Measurements from ENCODE around the gene EHMT1.

The EHMT1 gene

GRCh38 chr9:137727716-137728115 is 108.9 kb downstream of the EHMT1 start:
- ChIA-PET CTCF (no interaction called here), POLR2A (no interaction called here)
- no peak for DNase-seq (ENCODE audit: extremely low spot score)
- no peak for TF ChIP-seq ZNF384 (IDR thresholded peaks at IDR 0.05)
- no peak for TF ChIP-seq CTBP1 (IDR thresholded peaks at IDR 0.05; ENCODE audit: borderline replicate concordance)
- no peak for TF ChIP-seq SUZ12 (IDR thresholded peaks at IDR 0.05)
- TF ChIP-seq FOXM1 (IDR thresholded peaks at IDR 0.05; ENCODE audit: borderline replicate concordance) = no peak
- TF ChIP-seq SP1 (IDR thresholded peaks at IDR 0.05) = no peak
- TF ChIP-seq L3MBTL2 (conservative IDR thresholded peaks at IDR 0.05) = no peak
- TF ChIP-seq ELF4 (IDR thresholded peaks at IDR 0.05) = no peak
- TF ChIP-seq BHLHE40 (IDR thresholded peaks at IDR 0.05; ENCODE audit: borderline replicate concordance) = no peak
- no peak for TF ChIP-seq HDGF (IDR thresholded peaks at IDR 0.05; ENCODE audit: borderline replicate concordance)
- TF ChIP-seq FOXK2 (IDR thresholded peaks at IDR 0.05) = no peak
- TF ChIP-seq NFRKB (IDR thresholded peaks at IDR 0.05) = no peak

DNA sequence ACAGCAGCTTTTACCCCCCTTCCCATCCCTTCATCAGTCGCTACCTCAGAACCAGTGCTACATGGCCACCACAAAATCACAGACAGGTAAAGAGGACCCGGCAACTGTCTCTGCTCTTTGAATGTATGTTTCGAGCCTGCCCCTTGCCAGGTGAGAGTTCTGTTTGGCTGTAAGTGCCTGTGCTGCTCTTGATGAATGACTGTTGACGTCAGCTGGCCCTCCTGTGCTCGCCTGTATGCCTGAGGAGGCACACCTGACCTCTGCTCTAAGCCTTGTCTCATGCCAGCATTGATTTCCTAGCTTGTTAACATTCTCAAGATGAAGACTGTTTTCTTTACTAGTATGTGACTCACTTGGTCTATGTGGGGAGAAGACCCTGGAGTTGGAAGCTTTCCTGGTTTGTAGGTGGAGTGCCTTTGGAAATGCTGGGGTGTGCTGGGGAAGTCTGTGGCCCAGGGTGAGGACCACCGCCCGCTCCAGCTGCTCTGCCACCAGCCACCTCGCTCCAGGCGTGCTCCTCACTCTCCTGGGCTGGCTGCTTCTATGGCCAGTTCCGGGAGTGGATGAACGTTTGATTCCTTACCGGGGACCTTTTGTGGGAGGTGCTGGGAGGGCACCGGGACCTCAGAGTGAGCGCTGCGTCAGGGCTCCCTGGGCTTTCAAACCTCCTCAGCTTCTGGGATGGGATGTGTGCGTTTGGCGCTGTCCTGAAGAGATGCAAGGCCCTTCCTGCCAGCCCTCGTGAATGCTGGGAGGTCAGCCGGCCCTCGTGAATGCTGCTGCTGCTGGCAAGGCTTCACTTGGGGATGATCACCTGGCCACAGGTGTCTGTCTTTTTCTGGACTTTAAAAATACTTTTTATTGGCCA is 109.9 kb downstream of the EHMT1 start:
- DNase-seq (ENCODE audit: extremely low spot score) = no peak
- CTCF ChIA-PET = no interaction called here
- POLR2A ChIA-PET = no interaction called here
- no peak for TF ChIP-seq SP1 (IDR thresholded peaks at IDR 0.05)
- no peak for TF ChIP-seq NFRKB (IDR thresholded peaks at IDR 0.05)
- no peak for TF ChIP-seq ELF4 (IDR thresholded peaks at IDR 0.05)
- TF ChIP-seq ZNF384 (IDR thresholded peaks at IDR 0.05) = no peak
- TF ChIP-seq BHLHE40 (IDR thresholded peaks at IDR 0.05; ENCODE audit: borderline replicate concordance) = no peak
- no peak for TF ChIP-seq TARDBP (IDR thresholded peaks at IDR 0.05)
- no peak for TF ChIP-seq CTBP1 (IDR thresholded peaks at IDR 0.05; ENCODE audit: borderline replicate concordance)
- TF ChIP-seq ARNT (IDR thresholded peaks at IDR 0.05) = no peak
- no peak for TF ChIP-seq PKNOX1 (IDR thresholded peaks at IDR 0.05)
- TF ChIP-seq SUZ12 (IDR thresholded peaks at IDR 0.05) = no peak
- TF ChIP-seq LEF1 (IDR thresholded peaks at IDR 0.05; ENCODE audit: borderline replicate concordance) = no peak
- TF ChIP-seq FOXA1 (IDR thresholded peaks at IDR 0.05) = no peak
- TF ChIP-seq HDGF (IDR thresholded peaks at IDR 0.05; ENCODE audit: borderline replicate concordance) = no peak
- no peak for TF ChIP-seq FOXK2 (IDR thresholded peaks at IDR 0.05)

GRCh38 chr9:137731216-137731946 is 112.6 kb downstream of the EHMT1 start:
- no peak for DNase-seq (ENCODE audit: extremely low spot score)
- POLR2A ChIA-PET = no interaction called here
- TF ChIP-seq ELF4 (IDR thresholded peaks at IDR 0.05) (no peak), SUZ12 (IDR thresholded peaks at IDR 0.05) (no peak), TARDBP (IDR thresholded peaks at IDR 0.05) (no peak), LEF1 (IDR thresholded peaks at IDR 0.05; ENCODE audit: borderline replicate concordance) (no peak), SP1 (IDR thresholded peaks at IDR 0.05) (no peak), ARNT (IDR thresholded peaks at IDR 0.05) (no peak), NFRKB (IDR thresholded peaks at IDR 0.05) (no peak), FOXM1 (IDR thresholded peaks at IDR 0.05; ENCODE audit: borderline replicate concordance) (no peak)
- CTCF ChIA-PET = no interaction called here

DNA sequence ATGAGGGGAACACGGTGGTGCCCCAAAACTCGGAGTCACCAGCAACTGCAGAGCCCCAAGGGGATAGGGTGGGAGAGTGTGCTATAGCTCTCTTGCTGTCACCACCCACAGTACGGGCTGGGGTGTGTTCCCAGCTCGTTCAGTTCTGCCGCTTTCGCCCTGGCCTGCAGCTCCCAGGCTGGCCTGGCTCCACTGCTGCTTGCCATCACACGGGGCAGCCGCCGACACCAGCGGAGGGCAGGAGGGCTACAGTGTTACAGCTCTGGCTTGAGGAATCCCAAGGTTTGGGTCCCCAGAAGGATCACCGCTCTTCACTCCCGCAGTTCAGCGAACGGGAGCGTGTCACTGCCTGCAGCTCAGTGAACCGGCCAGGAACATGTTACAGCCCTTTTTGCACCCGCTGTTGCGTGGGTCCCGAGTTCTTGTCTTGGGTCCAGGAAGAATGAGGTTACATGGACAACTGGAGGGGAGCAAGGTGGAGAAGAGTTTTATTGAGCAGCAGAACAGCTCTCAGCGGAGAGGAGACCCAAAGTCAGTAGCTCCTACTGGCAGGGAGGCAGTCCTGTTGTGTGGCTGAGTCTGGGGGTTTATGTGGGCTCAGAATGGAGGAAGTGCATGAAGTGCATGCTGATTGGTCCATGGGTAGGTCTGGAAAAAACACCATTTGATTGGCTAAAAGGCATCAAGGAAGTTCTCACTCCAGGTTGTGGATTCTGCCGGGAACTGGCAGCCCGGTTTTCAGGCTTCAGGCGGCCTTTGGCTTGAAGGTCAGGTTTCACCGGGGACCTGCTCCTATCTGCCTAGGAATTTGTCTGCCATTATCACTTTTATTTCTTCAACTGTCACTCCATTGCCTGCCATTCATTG is 113.4 kb downstream of the EHMT1 start:
- TF ChIP-seq FOXA1 (IDR thresholded peaks at IDR 0.05) = no peak
- no peak for TF ChIP-seq BHLHE40 (IDR thresholded peaks at IDR 0.05; ENCODE audit: borderline replicate concordance)
- no peak for TF ChIP-seq HDGF (IDR thresholded peaks at IDR 0.05; ENCODE audit: borderline replicate concordance)
- TF ChIP-seq SP1 (IDR thresholded peaks at IDR 0.05) = no peak
- no peak for TF ChIP-seq LEF1 (IDR thresholded peaks at IDR 0.05; ENCODE audit: borderline replicate concordance)
- TF ChIP-seq FOXK2 (IDR thresholded peaks at IDR 0.05) = no peak
- no peak for TF ChIP-seq NFRKB (IDR thresholded peaks at IDR 0.05)
- TF ChIP-seq SUZ12 (IDR thresholded peaks at IDR 0.05) = no peak
- no peak for TF ChIP-seq PKNOX1 (IDR thresholded peaks at IDR 0.05)
- TF ChIP-seq CTBP1 (IDR thresholded peaks at IDR 0.05; ENCODE audit: borderline replicate concordance) = no peak
- no peak for TF ChIP-seq ARNT (IDR thresholded peaks at IDR 0.05)
- TF ChIP-seq ZNF384 (IDR thresholded peaks at IDR 0.05) = no peak
- TF ChIP-seq TARDBP (IDR thresholded peaks at IDR 0.05) = no peak
- TF ChIP-seq L3MBTL2 (conservative IDR thresholded peaks at IDR 0.05) = no peak
- TF ChIP-seq ELF4 (IDR thresholded peaks at IDR 0.05) = no peak
- no peak for TF ChIP-seq FOXM1 (IDR thresholded peaks at IDR 0.05; ENCODE audit: borderline replicate concordance)
- ChIA-PET CTCF (no interaction called here), POLR2A (no interaction called here)
- DNase-seq (ENCODE audit: extremely low spot score) = no peak

GRCh38 chr9:137733429-137733828 is 114.6 kb downstream of the EHMT1 start:
- no peak for DNase-seq (ENCODE audit: extremely low spot score)
- CTCF ChIA-PET = interaction anchor here (0.5 kb wide), 1 partner anchor 22 kb away, joined by 4 read pairs; no protein-coding TSS in a partner anchor
- TF ChIP-seq NFRKB (IDR thresholded peaks at IDR 0.05) (no peak), PKNOX1 (IDR thresholded peaks at IDR 0.05) (no peak), L3MBTL2 (conservative IDR thresholded peaks at IDR 0.05) (no peak)
- POLR2A ChIA-PET = no interaction called here

Data from HEK293T (cell line).